HFFc6 (cell line): ENCODE measurements around the gene RAB3GAP2. TPM values are rescaled to one million over a fixed set of nuclear protein-coding genes. Genes with fewer than 3 reads are reported as not detected.
"Not testable (repeated sequence)": the region's sequence is repeated elsewhere in the genome, so short reads cannot be mapped to it uniquely, and the experiment has no call there.

Source experiments
- DNase-seq: peaks from one replicate; pipeline ENCODE4 v3.0.0-alpha.2; 2018
- H3K27ac Mint-ChIP-seq: 2 replicates; pipeline ENCODE4 v1.8.0; 2020; ENCODE audit warnings: mild to moderate bottlenecking, mixed read lengths
- H3K27me3 Mint-ChIP-seq: 2 replicates; pipeline ENCODE4 v1.8.0; 2021; ENCODE audit warnings: mild to moderate bottlenecking, moderate library complexity, mixed read lengths; ENCODE audit not compliant: insufficient read depth
- H3K36me3 Mint-ChIP-seq: 2 replicates; pipeline ENCODE4 v1.8.0; 2021; ENCODE audit warnings: low read depth, mixed read lengths
- H3K4me1 Mint-ChIP-seq: 2 replicates; pipeline ENCODE4 v1.8.0; 2020; ENCODE audit warnings: low read depth, mixed read lengths
- H3K4me3 Mint-ChIP-seq: 2 replicates; pipeline ENCODE4 v1.8.0; 2020; ENCODE audit warnings: mild to moderate bottlenecking, moderate library complexity, mixed read lengths
- H3K9me3 Mint-ChIP-seq: 2 replicates; pipeline ENCODE4 v1.8.0; 2020; ENCODE audit warnings: mild to moderate bottlenecking, mixed read lengths
- total RNA-seq, 6 experiments: library from RNA; stranded (reverse); fragmentation: NEBNext Ultra II Directional; extraction: Animal tissue kit (Norgen Biotek cat#: 25700); gene quantifications; 2 replicates in 1 of 6; 3 replicates in 5 of 6; pipeline ENCODE4 v1.2.3, GENCODE V29; 2021
- TF ChIP-seq, protein P1 (sequence below): fragments of 200-600 bp; sonication (generic); IDR thresholded peaks from 2 replicates; pipeline ENCODE4 v1.5.0; 2021; ENCODE audit warnings: antibody characterized with exemption, mild to moderate bottlenecking

RAB3GAP2 gene
- total RNA-seq, 6 experiments from 2014 or later = 42.0 to 49.6 (median 43.9) TPM

GRCh38 chr1:220170836-220171526 is 101.3 kb downstream of the RAB3GAP2 start:
- peak; percentile 5 for DNase-seq
- H3K4me3 Mint-ChIP-seq = no peak overlapping the region
- TF ChIP-seq, protein P1, sequence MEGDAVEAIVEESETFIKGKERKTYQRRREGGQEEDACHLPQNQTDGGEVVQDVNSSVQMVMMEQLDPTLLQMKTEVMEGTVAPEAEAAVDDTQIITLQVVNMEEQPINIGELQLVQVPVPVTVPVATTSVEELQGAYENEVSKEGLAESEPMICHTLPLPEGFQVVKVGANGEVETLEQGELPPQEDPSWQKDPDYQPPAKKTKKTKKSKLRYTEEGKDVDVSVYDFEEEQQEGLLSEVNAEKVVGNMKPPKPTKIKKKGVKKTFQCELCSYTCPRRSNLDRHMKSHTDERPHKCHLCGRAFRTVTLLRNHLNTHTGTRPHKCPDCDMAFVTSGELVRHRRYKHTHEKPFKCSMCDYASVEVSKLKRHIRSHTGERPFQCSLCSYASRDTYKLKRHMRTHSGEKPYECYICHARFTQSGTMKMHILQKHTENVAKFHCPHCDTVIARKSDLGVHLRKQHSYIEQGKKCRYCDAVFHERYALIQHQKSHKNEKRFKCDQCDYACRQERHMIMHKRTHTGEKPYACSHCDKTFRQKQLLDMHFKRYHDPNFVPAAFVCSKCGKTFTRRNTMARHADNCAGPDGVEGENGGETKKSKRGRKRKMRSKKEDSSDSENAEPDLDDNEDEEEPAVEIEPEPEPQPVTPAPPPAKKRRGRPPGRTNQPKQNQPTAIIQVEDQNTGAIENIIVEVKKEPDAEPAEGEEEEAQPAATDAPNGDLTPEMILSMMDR = no peak
- peaks cover 28% of the 10 kb centered on the region for H3K36me3 Mint-ChIP-seq
- H3K9me3 Mint-ChIP-seq = no peaks in the 10 kb centered on the region
- H3K27me3 Mint-ChIP-seq = no peaks in the 10 kb centered on the region
- H3K27ac Mint-ChIP-seq = peak overlapping the region; percentile 27; the same call in 1 of the 2 replicates
- H3K4me1 Mint-ChIP-seq = peaks cover 5% of the 10 kb centered on the region; the same call in 1 of the 2 replicates

DNA sequence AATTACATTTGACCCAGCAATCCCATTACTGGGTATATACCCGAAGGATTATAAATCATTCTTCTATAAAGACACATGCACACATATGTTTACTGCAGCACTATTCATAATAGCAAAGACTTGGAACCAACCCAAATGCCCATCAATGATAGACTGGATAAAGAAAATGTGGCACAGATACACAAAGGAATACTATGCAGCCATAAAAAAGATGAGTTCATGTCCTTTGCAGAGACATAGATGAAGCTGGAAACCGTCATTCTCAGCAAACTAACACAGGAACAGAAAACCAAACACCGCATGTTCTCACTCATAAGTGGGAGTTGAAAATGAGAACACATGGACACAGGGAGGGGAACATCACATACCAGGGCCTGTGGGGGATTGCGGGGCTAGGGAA is 102.4 kb downstream of the RAB3GAP2 start:
- DNase-seq, H3K4me1 Mint-ChIP-seq, H3K27ac Mint-ChIP-seq, H3K9me3 Mint-ChIP-seq, H3K4me3 Mint-ChIP-seq, H3K27me3 Mint-ChIP-seq: not testable (repeated sequence)
- peaks cover 28% of the 10 kb centered on the region for H3K36me3 Mint-ChIP-seq

DNA sequence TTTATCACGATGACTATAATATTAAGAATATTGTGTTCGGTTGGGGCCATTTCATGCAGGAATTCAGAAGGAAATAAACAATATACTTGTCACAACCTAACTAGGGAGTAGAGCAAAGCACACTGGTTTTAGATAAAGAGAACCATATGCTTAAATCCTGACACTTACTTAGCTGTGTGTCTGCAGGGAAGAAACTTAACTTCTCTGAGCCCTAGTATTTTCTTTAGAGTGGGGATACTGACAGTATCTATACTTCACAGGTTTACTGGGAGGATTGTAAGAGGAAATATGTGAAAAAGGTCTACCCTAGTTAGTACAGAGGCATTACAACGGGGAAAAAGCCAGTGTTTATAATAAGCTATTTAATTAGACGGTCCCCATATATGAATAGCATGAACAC is 105.4 kb downstream of the RAB3GAP2 start:
- H3K4me3 Mint-ChIP-seq = no peak overlapping the region
- H3K9me3 Mint-ChIP-seq = no peaks in the 10 kb centered on the region
- peaks cover 5% of the 10 kb centered on the region; the same call in 1 of the 2 replicates for H3K4me1 Mint-ChIP-seq
- H3K27ac Mint-ChIP-seq = no peak overlapping the region
- no peak for DNase-seq
- peaks cover 26% of the 10 kb centered on the region for H3K36me3 Mint-ChIP-seq
- H3K27me3 Mint-ChIP-seq = no peaks in the 10 kb centered on the region
- TF ChIP-seq, protein P1 = no peak

GRCh38 chr1:220164517-220164916 is 107.7 kb downstream of the RAB3GAP2 start:
- H3K36me3 Mint-ChIP-seq = peaks cover 21% of the 10 kb centered on the region
- H3K27me3 Mint-ChIP-seq = no peaks in the 10 kb centered on the region
- TF ChIP-seq, protein P1 = no peak
- H3K27ac Mint-ChIP-seq = no peak overlapping the region
- H3K9me3 Mint-ChIP-seq = no peaks in the 10 kb centered on the region
- no peaks in the 10 kb centered on the region for H3K4me1 Mint-ChIP-seq
- H3K4me3 Mint-ChIP-seq = no peak overlapping the region
- no peak for DNase-seq

DNA sequence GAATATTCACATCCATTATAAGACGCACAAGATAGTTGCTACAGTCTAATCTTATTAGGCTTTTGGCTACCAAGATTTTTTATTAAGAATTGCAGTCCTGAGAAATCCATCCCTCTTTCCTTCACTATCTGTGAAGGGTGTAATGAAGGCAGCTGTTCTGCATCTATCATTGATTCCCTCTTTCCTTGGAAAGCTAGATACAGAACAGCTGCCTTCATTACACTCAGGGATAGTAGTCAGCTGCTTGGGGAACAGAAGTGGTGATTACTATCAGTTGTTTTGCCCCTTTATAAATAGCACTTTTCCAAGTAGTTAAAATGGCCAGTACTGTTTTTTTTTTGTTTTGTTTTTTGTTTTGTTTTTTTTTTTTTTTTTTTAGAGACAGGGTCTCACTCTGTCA is 108.1 kb downstream of the RAB3GAP2 start:
- Mint-ChIP-seq H3K9me3 (no peaks in the 10 kb centered on the region), H3K4me1 (no peaks in the 10 kb centered on the region), H3K27me3 (no peaks in the 10 kb centered on the region), H3K36me3 (peaks cover 18% of the 10 kb centered on the region), H3K4me3 (no peak overlapping the region), H3K27ac (no peak overlapping the region)
- DNase-seq = no peak
- TF ChIP-seq, protein P1 = no peak

DNA sequence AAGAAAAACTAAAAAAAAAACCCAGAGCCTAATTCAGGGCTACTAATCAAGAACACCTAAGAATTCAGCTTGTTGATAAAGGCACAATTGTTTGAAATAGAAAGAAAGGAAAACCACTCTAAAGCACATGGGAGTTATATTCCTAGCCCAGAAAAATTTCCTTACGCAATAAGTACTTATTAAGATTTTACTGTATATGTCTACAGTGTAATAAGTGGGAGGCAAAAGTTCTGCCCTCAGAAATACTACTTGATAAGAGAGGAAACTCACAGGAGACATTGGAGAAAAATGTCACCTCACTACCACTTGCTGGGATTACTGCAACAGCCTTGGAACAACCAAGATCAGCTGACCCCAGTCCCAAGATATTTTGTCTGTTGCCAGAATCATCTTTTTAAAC is 112.2 kb downstream of the RAB3GAP2 start:
- peaks cover 40% of the 10 kb centered on the region for H3K36me3 Mint-ChIP-seq

More for the DNA sequence above, 112.2 kb downstream of the RAB3GAP2 start:
- H3K4me3 Mint-ChIP-seq = no peak overlapping the region
- no peak overlapping the region for H3K27ac Mint-ChIP-seq
- H3K9me3 Mint-ChIP-seq = no peaks in the 10 kb centered on the region
- no peaks in the 10 kb centered on the region for H3K4me1 Mint-ChIP-seq
- TF ChIP-seq, protein P1 = no peak
- no peaks in the 10 kb centered on the region for H3K27me3 Mint-ChIP-seq
- DNase-seq = no peak
